C4-2B (cell line): Measurements from ENCODE around the gene SHROOM3.

Experiments used
- ZFX ChIP-seq: fragments of 450-650 bp; IDR thresholded peaks from 2 replicates; pipeline ENCODE4 v1.6.1; 2017
- TF ChIP-seq, protein P1 (sequence below): fragments of 450-650 bp; conservative IDR thresholded peaks from 2 replicates; pipeline ENCODE4 v1.5.1; 2017; ENCODE audit warnings: mild to moderate bottlenecking

DNA sequence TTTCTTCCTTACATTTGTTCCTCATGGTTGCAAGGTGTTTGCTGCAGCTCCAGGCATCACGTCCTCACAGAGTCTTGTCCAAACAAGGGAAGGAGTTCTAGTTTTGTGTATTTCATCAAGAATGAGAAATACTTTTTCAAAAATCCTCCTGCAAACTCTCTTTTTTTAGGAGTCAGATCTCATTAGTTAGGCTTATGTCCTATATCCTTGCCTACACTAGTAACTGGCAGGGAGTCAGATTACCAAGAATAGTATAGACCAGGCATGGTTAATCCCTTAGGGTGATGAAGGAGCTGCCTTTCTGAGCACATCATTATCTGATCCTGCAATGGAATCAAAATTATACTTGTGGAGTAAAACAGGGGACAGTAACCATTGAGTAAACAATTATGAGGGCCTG lies 160.4 kb downstream of the SHROOM3 start:
- TF ChIP-seq, protein P1, sequence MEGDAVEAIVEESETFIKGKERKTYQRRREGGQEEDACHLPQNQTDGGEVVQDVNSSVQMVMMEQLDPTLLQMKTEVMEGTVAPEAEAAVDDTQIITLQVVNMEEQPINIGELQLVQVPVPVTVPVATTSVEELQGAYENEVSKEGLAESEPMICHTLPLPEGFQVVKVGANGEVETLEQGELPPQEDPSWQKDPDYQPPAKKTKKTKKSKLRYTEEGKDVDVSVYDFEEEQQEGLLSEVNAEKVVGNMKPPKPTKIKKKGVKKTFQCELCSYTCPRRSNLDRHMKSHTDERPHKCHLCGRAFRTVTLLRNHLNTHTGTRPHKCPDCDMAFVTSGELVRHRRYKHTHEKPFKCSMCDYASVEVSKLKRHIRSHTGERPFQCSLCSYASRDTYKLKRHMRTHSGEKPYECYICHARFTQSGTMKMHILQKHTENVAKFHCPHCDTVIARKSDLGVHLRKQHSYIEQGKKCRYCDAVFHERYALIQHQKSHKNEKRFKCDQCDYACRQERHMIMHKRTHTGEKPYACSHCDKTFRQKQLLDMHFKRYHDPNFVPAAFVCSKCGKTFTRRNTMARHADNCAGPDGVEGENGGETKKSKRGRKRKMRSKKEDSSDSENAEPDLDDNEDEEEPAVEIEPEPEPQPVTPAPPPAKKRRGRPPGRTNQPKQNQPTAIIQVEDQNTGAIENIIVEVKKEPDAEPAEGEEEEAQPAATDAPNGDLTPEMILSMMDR = no peak
- no peak for TF ChIP-seq ZFX
